T follicular helper cell (primary cell): Measurements from ENCODE around the gene FOLR2.
A peak's percentile ranks its signal among the peaks of the same experiment; 100 is the strongest.
"Not testable (repeated sequence)": the region's sequence is repeated elsewhere in the genome, so short reads cannot be mapped to it uniquely, and the experiment has no call there.

ENCODE experiments used
- DNase-seq: peaks from one replicate; pipeline ENCODE4 v3.0.0-alpha.2; 2020; ENCODE audit warnings: low read depth

The FOLR2 gene

GRCh38 chr11:72206794-72207193 is 9.8 kb upstream of the FOLR2 start:
- DNase-seq, result not testable (repeated sequence)

- no peak for DNase-seq
These were observed 8.3 kb upstream of the FOLR2 start for GRCh38 chr11:72208281-72208680.

GRCh38 chr11:72209101-72209500 is 7.5 kb upstream of the FOLR2 start:
- DNase-seq, result no peak

GRCh38 chr11:72217841-72218240 is 1.2 kb downstream of the FOLR2 start:
- no peak for DNase-seq

- no peak for DNase-seq
These were observed 1.7 kb downstream of the FOLR2 start for GRCh38 chr11:72218251-72218745.

GRCh38 chr11:72220696-72221363 is 4.2 kb downstream of the FOLR2 start:
- no peak for DNase-seq

GRCh38 chr11:72221386-72222075 is 4.9 kb downstream of the FOLR2 start:
- DNase-seq, result no peak

GRCh38 chr11:72222106-72222891 is 5.7 kb downstream of the FOLR2 start:
- no peak for DNase-seq

GRCh38 chr11:72222907-72223614 is 6.5 kb downstream of the FOLR2 start:
- peak; percentile 88 for DNase-seq

GRCh38 chr11:72223615-72224563 is 7.3 kb downstream of the FOLR2 start:
- peak; percentile 30 for DNase-seq

- no peak for DNase-seq
These were observed 8.2 kb downstream of the FOLR2 start, which contains the start of gene INPPL1 for GRCh38 chr11:72224564-72225410. Gene INPPL1, plus strand, starts transcription at chr11:72224767. Its CDS starts 218 bp downstream, at chr11:72224985.

GRCh38 chr11:72225411-72225951 is 8.9 kb downstream of the FOLR2 start:
- no peak for DNase-seq

GRCh38 chr11:72226701-72227100 is 10.1 kb downstream of the FOLR2 start:
- DNase-seq, result no peak

- no peak for DNase-seq
These were observed 11.0 kb downstream of the FOLR2 start for GRCh38 chr11:72227316-72228228.

- no peak for DNase-seq
These were observed 11.7 kb downstream of the FOLR2 start for GRCh38 chr11:72228229-72228843.

- no peak for DNase-seq
These were observed 12.2 kb downstream of the FOLR2 start for GRCh38 chr11:72228844-72229231.

GRCh38 chr11:72229336-72229924 is 12.8 kb downstream of the FOLR2 start:
- no peak for DNase-seq
